Gastroesophageal sphincter (tissue), 3 donors: ENCODE measurements around the gene STIM2.

ENCODE experiments used
- POLR2A ChIP-seq, 2 donors: fragments of 450-650 bp; IDR thresholded peaks; one replicate each; pipeline ENCODE4 v1.6.1; 2017; ENCODE audit warnings: antibody characterized with exemption in 2 of 2, mild to moderate bottlenecking in 2 of 2, moderate library complexity in 1 of 2
- TF ChIP-seq, protein P1 (sequence below), 4 experiments: fragments of 200-600 bp in 2 of 4; fragments of 450-650 bp in 2 of 4; sonication (generic) in 1 of 4; IDR thresholded peaks; one replicate each; pipeline ENCODE4 v1.5.1; 2017 to 2019; ENCODE audit warnings: antibody characterized with exemption in 4 of 4, mild to moderate bottlenecking in 2 of 4, moderate library complexity in 2 of 4

DNA sequence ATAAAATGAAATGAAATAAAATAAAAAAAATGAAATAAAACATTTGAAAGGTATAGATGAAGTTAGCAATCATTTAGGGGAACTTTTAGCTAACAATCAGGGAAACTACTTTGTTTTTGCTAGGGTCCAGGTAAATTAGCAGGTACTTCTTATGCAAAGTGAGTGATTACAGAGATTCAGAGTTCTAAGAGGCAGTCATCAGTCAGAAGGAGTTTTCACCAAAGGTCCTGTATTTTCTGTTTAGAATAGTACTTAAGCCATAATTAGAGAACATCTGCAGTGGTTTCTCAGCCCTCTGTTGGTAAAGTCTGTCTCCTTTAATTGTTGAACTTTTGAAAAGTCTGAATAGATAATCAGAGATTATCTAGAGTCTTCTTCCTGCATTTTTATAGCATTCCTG lies 50.6 kb downstream of the STIM2 start:
- no peak for TF ChIP-seq POLR2A (IDR thresholded peaks at IDR 0.05)
- TF ChIP-seq, protein P1, sequence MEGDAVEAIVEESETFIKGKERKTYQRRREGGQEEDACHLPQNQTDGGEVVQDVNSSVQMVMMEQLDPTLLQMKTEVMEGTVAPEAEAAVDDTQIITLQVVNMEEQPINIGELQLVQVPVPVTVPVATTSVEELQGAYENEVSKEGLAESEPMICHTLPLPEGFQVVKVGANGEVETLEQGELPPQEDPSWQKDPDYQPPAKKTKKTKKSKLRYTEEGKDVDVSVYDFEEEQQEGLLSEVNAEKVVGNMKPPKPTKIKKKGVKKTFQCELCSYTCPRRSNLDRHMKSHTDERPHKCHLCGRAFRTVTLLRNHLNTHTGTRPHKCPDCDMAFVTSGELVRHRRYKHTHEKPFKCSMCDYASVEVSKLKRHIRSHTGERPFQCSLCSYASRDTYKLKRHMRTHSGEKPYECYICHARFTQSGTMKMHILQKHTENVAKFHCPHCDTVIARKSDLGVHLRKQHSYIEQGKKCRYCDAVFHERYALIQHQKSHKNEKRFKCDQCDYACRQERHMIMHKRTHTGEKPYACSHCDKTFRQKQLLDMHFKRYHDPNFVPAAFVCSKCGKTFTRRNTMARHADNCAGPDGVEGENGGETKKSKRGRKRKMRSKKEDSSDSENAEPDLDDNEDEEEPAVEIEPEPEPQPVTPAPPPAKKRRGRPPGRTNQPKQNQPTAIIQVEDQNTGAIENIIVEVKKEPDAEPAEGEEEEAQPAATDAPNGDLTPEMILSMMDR (IDR thresholded peaks at IDR 0.05) = no peak
